NCI-H526 (cell line): ENCODE results near the gene SEMA6A.

Experiments used
- DNase-seq, 2 experiments: peaks; one replicate each; lab custom pipeline; 2025; lab: John Stamatoyannopoulos, UW

Gene SEMA6A

DNA sequence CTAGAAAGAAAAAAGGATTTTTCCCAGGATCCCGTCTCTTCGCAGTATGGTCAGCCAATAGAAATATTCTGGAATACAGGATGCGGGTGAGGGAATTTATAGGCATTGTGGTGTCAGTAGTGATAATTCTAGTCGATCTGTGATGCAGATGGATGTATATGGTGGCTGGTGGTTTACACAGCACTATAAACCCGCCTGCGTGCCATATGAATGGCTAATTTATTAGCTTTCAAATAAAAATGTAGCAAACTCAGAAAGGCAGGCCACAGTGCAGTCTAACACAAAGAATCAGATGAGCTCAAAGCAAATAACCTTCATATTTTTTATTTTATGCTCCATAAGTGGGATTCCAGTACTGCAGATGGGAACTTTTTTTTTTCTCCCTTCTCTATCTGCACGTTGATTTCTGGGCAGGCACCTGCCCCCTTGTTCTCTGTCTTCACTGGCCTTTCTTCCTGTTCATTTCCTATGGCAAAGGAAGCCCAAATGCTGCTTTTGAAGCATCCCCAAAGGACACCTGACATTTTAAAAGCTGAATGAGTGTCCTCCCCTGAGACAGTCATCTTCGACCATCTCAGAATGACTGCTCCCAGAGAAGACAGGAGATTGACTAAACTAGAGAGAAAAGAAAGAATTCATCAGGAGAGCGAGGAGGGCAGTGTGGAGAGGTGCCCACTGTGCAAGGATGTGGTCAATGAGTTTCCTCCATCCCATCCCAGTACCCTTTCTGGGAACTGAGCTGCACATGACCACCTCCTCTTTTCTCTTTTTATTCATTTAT is 52.1 kb downstream of the SEMA6A start:
- no peak for DNase-seq

DNA sequence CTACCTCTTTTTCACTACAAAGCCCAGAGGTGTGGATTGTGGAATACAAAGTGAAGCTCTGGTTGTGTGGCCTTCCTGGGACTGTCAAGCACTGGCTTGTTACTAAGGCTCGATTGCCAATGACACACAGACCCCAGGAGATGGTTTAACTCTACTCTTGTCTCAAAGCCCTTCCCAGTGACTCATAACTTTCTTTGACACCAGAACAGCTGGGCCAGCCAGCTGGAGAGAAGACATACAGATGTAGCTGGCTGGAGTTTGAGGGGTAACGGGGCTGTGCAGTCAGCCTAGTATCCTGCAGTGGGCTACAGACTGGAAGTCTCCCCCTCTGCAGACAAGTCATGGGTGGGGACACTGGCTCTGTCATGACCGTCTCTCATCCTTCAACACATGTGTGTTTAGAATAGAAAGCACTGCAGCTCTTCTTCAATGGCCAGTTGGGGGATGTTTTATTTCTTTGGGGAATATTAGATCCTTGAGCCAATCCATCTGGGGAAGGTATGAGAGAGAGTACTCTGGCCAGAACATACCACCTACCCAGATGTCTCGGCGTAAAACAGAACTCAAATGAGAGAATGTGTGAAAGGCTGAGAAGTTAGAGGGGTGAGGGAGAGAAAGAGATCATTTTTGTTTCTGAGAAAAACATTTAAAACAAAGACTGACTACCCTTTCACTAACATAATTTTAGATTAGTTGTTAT is 53.3 kb downstream of the SEMA6A start:
- DNase-seq = no peak

DNA sequence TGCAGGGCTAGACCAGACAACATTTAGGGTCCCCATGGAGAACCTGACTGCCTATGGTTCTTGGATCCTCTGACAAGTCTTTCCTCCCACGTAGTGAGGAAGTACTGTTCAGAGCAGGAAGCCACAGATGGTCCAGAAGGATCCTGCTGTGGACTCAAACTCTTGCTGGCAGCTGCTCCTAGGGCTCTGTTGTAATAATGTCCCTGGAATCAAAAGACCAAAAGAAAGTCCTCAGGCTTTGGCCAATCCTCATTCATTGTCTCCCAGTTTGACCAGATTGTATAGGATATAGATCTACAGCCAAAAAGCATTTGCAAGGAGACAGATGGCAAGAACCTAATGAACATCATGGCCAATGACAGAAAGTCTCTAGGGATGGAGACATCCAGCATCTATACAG is 53.9 kb downstream of the SEMA6A start:
- no peak for DNase-seq

DNA sequence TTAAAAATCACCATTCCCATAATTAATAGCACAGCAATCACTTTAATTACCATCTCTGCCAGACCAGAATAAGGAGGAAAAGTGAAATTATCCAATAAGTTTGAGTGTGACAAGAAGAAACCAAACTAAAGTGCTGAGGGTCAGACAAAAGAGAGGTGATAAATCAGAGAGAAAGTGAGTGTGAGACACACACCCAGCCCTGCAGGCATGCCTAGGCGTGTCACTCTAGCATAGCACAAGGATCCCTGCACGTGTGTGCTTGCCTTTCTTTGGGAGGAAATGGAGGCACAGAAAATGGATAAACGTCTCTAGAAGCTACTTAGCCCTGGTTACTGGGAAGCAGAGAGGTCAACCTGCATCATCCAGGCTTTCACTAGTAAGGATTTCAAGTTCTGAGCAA is 56.2 kb downstream of the SEMA6A start:
- DNase-seq = no peak

DNA sequence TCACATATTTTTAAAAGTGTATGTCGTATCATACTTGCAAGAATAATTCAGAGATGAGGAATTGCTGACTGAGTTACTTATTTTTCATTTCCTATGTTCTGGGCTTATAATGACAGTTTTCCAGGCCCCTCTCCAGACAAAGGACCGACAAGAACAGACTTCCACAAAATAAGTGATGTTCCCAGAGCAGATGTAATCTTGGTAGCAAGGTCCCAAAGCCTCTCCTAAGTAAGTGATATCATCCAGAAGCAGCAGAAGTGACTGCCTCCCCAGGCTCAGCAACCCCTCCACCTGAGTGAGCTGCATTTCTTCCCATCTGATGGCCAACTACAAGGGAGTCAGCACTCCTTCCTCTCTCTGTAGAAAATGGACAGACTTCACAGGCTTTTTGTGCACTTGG is 57.1 kb downstream of the SEMA6A start:
- DNase-seq = no peak

DNA sequence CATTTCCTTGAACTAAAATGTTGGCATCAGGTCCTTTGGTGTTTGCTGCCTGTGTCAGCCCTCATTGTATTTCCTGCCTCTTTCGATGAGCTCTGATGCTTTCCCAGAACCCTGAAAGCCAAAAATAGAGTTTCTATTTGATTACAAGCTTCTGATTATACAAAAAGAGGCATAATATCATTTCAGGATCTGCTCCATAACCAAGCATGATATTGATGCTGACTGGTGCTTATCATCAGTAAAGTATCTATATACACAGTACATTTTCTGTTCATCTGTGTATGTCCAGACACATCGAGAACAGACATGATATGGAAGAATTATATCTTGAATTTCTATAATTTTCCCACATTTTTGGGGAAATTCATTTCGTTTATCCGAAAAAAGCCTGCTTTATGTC is 58.6 kb downstream of the SEMA6A start:
- no peak for DNase-seq

DNA sequence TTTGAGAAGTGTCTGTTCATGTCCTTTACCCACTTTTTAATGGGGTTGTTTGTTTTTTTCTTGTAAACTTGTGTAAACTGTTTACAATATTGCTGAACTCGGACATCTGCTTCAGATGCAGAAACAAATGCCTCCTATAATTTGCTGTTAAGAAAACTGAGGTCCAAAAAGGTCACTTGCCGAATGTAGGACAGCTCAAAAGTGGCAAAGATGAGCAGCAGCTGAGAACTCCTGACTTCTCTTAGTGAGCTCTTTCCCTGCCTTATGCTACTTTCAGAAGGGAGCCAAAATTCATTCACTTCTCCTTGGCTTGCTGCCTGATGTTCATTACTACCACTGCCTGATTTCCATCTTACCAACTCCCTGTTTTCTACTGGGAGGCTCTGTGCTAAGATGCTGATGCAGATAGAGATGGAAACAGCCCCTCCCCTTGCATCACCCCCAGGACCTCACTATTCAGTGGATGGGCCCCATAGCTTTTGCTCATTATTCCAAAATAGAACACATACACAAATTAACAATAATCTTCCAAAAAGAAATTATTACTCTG is 60.1 kb downstream of the SEMA6A start:
- no peak for DNase-seq

DNA sequence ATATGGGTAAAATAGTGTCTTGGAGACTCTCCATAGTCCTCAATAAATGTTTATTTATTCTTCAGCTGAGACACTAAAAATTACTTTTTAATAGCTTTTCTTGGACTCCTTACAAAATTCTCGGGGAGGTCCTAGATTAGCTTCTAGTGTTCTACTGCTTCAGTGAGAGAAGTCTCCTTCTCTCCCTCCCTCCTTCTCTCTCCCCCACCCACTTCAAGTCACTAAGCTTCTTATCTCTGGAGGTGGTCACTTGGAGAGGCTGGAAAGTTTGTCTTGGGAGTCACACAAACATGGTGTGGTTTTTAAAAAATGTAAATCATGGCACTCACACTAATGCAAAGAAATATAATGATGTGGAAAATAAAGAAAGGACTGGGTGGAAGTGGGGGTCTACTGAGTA is 64.1 kb downstream of the SEMA6A start:
- no peak for DNase-seq

DNA sequence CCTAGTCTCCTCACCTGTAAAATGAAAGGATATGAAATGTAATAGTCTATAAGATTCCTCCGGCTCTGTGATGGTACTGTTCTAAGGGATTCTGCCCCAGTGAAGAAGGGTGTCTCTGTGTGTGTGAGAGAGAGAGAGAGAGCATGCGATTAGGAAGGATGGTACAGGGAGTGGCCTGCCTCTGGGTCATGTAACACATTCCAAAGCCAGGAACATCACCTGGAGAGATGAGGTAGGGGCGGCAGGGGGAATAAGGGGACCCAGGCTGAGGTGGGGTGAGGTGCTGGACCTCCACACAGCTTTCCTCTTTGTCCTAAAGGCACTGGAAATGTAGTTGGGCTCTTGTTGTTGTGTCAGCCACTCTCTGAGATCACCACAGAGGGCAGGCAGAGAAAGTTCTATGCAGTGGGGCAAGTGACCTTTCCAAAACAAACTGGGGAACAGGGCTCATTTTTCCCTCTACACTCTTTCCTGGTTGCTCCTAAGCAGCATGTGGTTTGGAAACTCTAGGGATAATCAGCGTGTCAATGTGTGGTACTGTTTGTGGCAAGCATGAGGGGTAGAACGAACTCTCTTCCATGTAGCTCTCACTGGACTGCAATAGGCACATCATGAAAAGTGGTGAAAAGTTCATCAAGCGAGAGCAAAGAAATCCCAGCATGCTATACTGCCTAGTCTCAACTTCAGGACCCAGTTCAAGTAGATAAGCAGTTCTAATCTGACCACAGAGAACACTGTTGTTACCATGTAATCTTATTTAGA is 65.0 kb downstream of the SEMA6A start:
- no peak for DNase-seq

DNA sequence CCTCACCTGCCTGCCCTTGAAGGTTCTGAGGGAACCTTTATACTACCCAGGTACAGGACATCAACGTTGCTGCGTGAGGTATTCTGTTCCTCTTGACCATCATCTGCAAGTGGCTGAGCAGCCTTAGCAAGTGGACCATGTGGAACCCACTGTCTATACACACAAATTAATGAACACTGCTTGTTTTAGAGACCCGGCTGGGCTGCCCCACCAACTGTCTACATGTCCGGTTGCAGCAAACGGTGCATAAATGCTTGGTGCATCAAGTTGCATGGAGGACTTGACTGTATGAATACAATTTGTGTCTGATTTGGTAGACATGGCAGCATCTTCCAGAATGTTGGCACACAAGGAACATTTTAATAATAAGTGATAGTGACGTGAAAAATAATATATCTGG is 65.8 kb downstream of the SEMA6A start:
- DNase-seq = no peak

DNA sequence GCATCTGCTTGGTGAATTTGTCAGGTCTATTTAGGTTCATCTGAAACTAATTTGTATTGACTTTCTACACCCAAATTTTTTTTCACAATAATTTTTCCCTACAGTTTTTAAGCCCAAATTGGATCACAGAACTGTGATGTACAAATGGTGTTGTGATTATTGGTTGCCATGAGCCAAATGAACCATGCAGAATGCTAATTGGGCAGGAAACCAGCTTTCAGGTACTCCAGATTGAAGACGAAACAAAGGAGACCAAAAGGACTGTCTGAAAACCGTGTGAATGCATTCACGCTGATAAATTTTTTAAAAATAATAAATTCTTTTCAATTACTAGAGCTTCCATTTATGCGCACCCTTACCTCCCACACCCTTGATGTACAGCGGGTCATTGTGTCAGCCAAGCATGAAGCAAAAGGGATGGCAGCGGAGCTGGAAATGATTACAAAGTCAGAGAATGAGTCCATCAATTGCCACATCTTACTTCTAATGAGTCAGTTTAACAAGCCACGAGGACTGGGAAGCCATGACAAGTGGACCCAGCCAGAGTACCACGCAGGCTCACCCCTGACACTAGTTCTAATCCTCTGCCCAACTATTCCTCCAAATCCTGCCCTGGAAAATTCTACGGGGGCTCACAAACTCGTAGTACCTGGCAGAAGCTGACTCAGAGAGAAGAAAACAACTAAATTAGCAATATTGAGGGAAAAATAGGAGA is 66.5 kb downstream of the SEMA6A start:
- DNase-seq = no peak

DNA sequence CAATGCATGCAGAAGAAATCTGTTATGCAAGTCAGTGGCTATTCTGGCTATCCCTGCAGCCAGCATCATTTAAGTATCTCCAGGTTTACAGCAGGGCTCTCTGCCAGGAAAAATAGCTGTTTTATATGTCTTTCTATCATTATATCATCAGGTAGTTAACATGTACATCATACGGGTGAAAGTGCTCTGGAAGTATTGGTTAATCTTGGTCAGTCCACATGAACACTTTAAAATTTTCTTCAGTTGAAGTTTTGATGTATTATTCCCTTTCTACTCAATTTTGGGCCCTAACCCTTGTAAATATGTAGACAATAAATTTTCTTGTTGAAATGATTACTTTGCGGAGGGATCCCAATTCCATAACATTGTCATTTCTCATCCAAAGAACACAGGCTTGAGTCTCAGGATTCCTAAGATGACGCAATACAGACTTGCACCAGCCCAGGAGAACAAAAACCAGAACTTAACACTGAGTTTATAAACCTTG is 67.5 kb downstream of the SEMA6A start:
- no peak for DNase-seq

DNA sequence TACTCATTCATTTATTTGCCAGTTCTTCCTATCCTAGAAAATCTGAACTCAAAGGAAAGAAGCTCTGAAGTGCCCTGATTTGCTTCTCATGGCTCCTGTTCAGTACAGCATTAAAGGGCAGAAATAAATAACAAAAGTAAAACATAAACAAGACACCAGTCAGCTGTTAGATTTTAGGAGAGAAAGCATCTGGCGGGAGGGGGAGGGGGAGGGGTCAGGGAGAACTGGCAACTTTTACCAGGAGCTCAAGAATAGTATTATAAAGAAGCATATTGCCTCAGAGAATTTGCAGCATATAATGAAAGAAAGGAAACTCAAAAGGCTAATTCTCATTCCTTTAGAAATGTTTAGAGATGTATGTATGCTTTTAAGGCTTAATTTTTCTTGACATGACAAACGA is 68.1 kb downstream of the SEMA6A start:
- no peak for DNase-seq

DNA sequence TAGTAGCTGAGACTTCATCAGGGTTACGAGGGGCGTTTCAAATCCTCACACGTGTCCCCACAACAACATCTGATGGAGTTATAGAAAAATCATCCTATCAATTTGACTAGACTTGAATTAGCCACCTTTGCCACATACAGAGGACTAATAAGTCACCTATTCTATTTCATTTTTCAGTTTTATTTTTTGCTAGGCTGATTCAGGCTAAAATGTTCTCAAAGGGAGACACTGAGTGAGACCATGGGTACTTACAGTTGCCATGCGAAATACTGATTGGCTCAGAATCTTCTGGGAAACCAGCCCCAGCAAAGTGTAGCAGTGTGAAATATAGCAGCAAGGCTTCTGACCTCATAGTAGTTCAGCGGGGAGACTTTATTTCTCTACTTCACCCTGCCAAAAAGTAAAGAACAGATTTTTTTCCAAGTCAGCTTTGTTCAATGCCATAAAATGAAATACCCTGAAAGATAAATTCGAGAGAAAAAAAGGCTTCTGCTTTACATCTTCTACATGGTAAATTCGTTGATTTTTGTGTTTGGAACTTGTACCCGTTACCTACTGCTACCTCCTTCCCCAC is 69.9 kb downstream of the SEMA6A start:
- DNase-seq = no peak

DNA sequence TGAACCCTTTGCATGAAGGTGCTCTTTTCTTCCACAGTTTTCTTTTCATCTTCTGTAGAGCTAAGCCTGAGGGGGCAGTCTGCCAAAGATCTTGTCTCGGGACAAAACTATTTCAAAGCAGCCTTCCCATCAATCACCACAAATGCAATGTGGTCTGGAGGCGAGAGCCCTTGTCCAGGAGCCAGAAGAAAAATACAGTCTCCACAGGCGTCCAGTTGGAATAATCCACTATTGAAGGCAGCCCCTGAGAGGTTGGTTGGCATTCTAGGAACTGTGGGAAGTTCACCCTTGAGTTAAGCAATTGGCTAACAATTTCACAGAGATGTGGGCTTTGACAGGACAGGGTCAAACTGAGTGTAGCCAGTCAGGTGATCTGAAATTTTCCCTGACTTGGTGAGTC is 72.0 kb downstream of the SEMA6A start:
- no peak for DNase-seq

DNA sequence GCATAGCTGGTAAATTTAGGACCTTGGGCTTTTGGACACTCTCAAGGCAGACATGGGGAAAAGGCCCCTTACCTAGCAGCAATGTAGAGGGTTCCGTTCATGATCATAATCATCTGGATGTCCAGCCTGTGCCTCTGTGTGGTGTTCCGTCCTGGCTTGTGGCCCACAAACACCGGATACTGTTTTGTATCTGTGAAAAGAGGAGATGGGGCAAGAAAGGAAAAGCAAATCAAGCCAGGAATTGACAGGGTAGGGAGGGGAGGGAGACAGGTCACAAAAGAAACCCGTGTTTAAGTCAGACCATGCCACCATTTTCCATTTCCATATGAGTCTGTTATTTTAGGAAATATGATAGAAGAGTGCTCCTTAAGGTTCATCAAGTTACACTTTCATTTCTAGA is 72.5 kb downstream of the SEMA6A start:
- no peak for DNase-seq

DNA sequence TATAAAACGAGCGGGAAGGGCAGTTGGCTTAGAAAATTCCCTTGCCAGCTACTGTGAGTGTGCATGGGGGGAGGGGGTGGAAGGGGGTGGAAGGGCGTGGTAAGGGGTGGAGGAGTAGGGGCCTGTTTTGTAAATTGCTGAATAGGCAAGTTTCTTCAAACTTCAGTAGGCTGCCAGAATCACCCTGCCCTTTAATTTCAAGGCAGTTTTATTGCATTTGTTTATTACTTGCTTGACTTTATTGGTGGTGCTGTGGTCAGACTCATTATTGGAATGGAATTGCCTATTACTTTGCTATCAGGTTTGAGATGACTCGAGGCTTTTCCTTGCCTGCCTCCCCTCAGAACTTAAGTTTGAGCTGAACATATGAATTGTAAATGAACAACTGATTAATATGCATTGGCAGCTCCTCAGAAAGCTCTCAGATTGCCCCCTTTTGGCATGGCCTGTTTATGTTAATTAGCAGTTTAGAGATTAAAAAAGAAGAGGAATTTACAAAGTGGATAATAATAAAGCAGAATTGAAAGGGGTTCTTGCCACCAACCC is 76.0 kb downstream of the SEMA6A start:
- DNase-seq = no peak

DNA sequence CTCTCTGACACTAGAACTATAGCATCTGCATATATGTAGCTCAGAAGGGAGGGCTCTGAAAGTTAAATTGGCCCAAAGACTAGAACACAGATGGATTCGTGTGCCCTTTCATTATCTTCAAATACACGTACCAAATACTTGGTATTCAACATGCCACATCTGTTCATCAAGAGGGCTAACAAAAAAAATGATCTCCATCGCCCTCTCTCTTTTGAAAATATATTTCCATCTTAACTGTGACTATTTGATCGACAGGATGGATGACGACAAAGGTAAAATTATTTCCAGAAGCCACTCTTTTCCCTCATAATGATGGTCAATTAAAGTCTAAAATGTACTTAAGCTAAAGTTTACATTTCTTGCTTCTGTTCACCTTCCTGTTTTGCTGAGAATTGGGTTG is 77.0 kb downstream of the SEMA6A start:
- DNase-seq = peak in 1 of 2 experiments; percentile 6

DNA sequence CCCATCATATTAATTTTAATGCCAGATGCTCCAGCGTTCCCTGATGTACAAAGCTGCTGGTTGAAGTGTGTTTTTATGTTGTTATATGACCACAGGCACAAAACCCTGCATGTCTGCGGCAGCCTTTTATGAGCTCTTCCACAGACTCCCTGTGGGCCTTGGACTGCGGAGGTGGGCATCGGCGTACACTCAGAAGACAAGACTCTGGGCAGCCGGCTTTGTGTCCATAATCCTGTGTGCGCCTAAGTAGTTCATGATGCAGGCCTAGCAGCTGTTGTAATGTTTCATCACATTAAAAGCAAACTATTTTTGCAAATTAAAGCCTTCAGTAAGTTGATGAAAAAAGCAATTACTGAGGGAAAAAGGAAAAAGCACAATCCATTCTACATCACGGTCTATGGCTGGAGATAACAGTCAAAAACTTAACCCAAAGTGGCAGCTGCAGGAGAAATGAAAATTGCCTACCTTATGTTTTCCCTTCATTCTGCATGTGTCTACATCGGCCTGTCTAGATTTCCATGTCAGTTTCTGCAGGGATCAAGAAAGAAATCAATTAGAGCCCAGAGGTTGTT is 78.8 kb downstream of the SEMA6A start:
- no peak for DNase-seq

DNA sequence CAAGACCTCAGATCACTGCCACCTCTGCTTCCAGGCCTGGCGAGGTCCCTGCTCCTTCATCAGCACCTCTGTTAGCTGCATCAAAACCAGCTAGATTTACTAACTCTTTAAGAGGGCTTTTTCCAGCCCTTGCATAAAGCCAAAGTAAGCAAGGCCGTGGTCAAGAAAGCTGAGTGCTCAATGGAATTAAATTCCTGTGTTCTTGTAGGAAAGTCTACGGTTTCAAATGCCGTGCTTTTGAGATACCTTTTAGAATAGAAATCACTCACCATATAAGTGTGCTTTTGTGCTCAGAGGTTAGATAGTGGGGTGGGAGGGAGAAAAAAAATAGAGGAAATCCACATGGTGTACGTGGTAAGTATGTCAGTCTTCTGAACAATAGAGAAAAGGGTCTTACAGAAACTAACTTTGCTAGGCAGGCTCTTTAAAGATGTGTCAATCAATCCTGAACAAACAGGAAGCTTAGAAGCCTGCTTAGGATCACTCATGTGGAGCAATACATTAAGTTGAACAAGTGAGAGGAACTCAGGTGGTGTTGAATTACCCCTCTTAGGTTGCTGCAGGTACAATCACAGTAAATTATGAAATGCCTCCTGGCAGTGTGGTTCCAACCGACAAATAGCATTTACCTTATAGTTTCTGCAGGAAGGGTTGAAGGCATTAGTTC is 79.7 kb downstream of the SEMA6A start:
- DNase-seq = peak; percentile 11 to 53
